SKM-1 (cell line): ENCODE measurements around the gene FBXO34.

Experiments used
- DNase-seq: peaks from one replicate; lab custom pipeline; 2025; ENCODE audit not compliant: unreplicated experiment; lab: John Stamatoyannopoulos, UW

Gene FBXO34

GRCh38 chr14:55272387-55272786 lies 1.2 kb downstream of the FBXO34 start:
- no peak for DNase-seq

GRCh38 chr14:55272922-55273321 lies 1.7 kb downstream of the FBXO34 start:
- no peak for DNase-seq

GRCh38 chr14:55274146-55274545 lies 2.9 kb downstream of the FBXO34 start:
- no peak for DNase-seq

GRCh38 chr14:55274751-55275150 lies 3.5 kb downstream of the FBXO34 start:
- no peak for DNase-seq

GRCh38 chr14:55276736-55277135 lies 5.5 kb downstream of the FBXO34 start:
- no peak for DNase-seq

GRCh38 chr14:55277972-55278740 lies 6.9 kb downstream of the FBXO34 start:
- DNase-seq: peak; percentile 4

- DNase-seq: no peak
These were observed 8.2 kb downstream of the FBXO34 start for GRCh38 chr14:55279384-55279783.

GRCh38 chr14:55281316-55281839 lies 10.2 kb downstream of the FBXO34 start:
- no peak for DNase-seq

- no peak for DNase-seq
These were observed 13.9 kb downstream of the FBXO34 start for GRCh38 chr14:55285048-55285652.

- DNase-seq: no peak
These were observed 17.2 kb downstream of the FBXO34 start for GRCh38 chr14:55288439-55288838.

GRCh38 chr14:55291480-55292081 lies 20.4 kb downstream of the FBXO34 start:
- DNase-seq: no peak

GRCh38 chr14:55294603-55295002 lies 23.4 kb downstream of the FBXO34 start:
- DNase-seq: no peak

GRCh38 chr14:55297611-55298499 lies 26.6 kb downstream of the FBXO34 start:
- no peak for DNase-seq

- DNase-seq: no peak
These were observed 27.2 kb downstream of the FBXO34 start for GRCh38 chr14:55298500-55298822.

GRCh38 chr14:55301437-55302121 lies 30.4 kb downstream of the FBXO34 start:
- DNase-seq: no peak

- no peak for DNase-seq
These were observed 31.3 kb downstream of the FBXO34 start for GRCh38 chr14:55302367-55303124.

- no peak for DNase-seq
These were observed 31.9 kb downstream of the FBXO34 start for GRCh38 chr14:55303125-55303499.

GRCh38 chr14:55303691-55304145 lies 32.5 kb downstream of the FBXO34 start:
- no peak for DNase-seq

- no peak for DNase-seq
These were observed 35.8 kb downstream of the FBXO34 start for GRCh38 chr14:55306938-55307589.
